Activated CD4-positive, alpha-beta T cell treated with anti-CD3 and anti-CD28 coated beads, Interleukin-2, amount 50 U/mL, for 4 hours (primary cell): ENCODE measurements around the gene PLXNA1.

Source experiments
- DNase-seq, 2 experiments: peaks; one replicate each; pipeline ENCODE4 v3.0.0-alpha.2; 2020

The PLXNA1 gene

GRCh38 chr3:126954141-126954842 lies 28.6 kb upstream of the PLXNA1 start:
- DNase-seq = no peak

- DNase-seq = no peak
Observed at GRCh38 chr3:126955004-126955790, 27.7 kb upstream of the PLXNA1 start.

DNA sequence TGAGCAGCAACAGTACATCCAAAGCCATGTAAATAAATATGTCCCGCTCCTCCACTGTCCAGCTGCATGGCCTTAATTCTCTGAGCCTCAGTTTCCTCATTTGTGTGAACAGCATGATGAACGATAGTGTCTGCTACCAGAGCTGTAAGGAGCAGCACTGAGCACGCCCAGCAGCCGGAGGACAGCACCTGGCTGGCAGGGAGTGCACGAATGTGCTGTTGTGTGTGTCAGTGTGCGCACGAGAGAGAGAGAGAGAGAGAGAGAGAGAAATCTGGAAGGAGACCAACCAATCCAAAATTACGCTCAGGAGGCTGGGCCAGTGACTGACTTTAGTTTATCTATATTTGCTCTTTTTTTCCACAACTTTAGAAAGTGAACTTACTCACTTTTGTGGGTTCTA lies 26.6 kb upstream of the PLXNA1 start:
- DNase-seq = no peak

GRCh38 chr3:126956866-126957650 lies 25.9 kb upstream of the PLXNA1 start:
- no peak for DNase-seq

GRCh38 chr3:126957776-126958637 lies 24.9 kb upstream of the PLXNA1 start:
- DNase-seq = no peak

- DNase-seq = no peak
Observed at GRCh38 chr3:126958638-126959085, 24.3 kb upstream of the PLXNA1 start.

DNA sequence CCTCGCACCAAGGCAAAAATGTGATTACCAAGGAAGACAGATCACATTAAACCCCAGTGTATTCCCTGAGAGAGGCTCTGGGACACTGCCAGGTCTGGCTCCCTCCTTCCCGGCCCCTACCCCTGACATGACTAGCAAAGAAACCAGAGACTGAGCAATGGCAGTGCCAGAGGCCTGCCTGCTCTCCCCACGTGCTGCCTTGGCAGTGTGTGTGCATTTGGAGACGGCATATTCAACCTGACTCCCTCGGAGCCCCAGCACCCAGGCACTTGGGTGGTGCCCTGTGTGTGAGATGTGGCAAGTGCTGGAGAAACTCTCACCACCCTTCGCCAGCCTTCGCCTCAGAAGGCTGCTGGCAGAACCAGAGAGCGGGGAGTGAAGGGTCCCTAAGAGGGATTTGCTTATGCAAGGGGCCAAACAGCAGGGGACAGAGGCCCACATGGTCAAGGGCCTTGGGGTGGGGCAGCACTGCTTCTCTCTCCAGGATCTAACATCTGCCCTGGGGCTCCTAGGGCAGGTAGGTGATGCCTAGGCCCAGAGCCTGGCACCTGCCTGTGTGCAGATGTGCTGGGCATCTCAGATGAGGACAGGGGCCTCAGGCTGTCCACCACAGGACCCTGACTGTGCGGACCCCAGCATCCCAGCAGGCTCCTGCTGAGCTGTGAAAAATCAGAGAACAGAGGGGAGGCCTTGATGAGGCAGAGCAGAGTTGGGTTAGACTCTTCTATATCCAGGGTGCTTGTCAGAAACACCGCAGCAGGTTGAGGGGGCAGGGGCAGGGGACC lies 23.6 kb upstream of the PLXNA1 start:
- DNase-seq = no peak

DNA sequence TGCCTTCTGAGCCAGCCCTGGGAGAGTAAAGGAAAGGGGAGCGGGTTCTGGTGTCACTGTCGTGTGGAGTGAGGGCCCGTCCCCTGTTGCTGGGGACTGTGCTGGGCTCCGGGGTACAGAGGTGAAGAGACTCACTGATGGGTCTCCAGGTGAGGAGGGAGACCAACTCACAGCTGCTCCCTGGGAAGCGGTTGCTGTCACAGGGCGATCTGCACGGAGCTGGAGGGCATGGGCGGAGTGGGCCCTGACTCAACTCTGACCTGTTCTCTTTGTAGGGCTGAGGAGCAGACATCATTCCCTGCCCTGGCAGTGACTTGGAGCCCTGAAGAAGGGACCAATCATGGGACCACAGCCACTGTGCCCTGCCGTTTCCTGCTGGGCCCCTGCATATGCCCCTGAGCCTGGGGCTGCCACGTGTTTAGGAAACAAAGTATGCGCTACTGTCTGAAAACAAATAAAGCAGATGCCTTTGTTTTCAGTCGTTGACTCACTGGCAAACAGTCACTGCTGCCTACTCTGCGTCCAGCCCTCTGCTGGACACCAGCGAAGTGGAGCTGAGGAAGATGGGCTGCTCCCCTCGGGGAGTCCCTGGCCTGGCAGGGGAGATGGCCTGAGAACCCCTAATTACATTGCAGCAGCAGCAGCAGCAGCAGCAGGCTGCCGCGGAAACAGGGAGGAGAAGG lies 22.9 kb upstream of the PLXNA1 start:
- no peak for DNase-seq

DNA sequence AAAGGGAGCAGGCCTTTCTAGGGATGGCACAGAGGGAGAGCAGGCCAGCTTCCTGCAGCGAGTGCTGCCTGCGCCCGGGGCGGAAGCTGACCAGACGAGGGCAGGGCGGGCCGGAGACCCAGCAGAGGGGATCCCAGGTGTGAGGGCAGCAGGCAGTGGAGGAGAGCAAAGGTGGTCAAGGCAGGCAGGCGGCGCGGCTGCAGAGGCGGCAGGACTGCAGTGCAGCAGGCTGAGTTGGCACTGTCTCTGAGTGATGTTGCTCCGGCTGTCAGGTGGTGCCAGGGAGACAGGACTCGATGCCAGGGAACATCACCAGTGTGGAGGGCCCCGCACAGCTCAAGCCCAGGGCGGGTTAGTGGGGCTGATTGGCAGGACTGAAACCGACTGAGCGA lies 22.3 kb upstream of the PLXNA1 start:
- DNase-seq = no peak

- no peak for DNase-seq
Observed at GRCh38 chr3:126961191-126961790, 21.6 kb upstream of the PLXNA1 start.

DNA sequence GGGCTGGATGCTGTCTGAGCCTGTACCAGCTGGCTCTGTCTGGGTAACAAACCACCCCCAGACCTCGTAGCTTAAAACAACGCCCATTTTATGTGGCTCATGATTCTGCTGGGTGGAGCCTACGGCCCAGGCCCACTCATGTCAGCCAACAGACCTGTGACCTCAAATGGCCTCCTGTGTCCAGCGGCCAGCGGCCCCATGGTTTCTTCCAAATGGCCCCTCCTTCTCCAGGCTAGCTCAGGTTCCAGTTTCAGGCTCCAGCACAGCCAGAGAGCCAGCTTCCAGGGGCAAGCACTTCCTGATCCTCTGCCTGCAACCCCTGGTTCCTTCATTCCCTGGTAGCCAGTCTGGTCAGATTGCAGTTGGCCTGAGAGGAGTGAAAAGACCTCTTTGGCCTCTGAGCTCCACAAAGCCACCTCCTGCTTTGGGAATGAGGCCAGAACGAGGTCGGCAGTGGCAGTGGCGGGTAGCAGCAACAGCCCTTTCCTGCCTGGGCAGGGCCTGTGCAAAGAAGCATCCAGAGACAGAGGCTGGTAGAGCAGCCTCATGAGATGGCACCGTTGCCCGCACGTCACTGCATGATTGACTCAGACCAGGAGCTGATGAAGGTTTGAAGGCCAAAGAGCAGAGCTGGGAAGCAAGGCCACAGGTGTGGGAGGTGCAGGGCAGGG lies 21.0 kb upstream of the PLXNA1 start:
- DNase-seq = no peak

GRCh38 chr3:126962756-126963155 lies 20.2 kb upstream of the PLXNA1 start:
- no peak for DNase-seq

DNA sequence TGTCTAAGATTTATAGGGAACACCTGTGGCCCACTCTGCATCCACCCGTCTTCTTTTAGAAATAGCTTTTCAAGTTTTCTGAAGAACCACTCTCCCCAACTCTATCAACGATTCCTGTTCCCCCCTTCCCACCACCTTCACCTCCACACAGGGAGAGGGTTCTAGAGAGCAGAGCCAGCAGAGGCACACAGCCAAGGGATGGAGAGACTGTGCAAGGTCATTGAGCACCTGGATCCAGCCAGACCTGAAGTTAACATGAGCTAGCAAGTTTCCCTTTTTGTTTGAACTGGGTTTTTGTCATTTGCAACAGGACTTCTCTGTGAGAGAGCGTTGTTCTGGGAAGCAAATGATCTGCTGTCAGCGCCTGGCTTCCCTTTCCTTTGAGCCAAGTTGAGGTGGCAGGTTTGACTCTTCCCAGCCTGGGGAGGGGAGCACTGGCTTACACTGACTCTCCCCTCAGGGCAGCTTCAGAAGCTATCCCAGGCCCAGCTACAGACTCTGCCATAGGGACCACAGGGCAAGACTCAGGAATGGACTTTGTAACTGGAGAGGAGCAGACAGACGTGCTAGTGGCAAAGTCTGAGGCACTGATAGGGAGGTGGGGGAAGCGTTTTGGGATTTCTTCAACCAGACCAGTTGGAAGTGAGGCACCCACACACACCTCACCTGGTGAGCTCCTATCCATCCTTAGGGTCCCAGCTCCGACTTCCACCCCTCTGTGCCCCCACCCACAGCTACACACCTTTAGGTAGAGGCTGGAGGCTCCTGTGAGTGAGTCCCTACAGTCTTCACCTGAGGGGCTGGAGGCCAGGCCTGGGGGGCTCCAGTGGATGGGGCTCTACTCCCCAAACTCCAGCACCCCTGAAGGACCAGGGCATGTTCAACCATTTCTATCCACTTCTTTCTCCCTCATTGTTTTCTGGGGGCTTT lies 19.4 kb upstream of the PLXNA1 start:
- DNase-seq = no peak

GRCh38 chr3:126964261-126964660 lies 18.7 kb upstream of the PLXNA1 start:
- no peak for DNase-seq

DNA sequence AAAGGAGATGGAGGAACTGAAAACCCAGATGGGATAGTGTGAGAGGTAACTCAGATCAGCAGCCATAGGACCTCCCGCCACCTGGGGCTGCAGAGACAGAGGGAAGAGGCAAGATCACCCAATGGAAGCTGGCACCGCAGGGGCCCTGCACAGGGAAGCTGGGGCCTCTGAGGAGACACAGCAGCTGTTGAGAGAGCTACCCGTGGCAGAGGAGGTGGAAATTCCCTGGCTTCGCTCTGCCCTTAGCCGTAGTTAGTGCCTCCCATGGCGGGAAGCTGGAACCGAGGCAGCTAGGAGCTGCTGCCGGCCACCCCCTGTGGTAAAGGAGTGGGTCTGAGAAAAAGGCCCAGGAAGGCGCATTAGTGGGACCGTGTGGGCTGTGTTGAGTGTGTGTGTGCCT lies 18.0 kb upstream of the PLXNA1 start:
- DNase-seq = no peak

DNA sequence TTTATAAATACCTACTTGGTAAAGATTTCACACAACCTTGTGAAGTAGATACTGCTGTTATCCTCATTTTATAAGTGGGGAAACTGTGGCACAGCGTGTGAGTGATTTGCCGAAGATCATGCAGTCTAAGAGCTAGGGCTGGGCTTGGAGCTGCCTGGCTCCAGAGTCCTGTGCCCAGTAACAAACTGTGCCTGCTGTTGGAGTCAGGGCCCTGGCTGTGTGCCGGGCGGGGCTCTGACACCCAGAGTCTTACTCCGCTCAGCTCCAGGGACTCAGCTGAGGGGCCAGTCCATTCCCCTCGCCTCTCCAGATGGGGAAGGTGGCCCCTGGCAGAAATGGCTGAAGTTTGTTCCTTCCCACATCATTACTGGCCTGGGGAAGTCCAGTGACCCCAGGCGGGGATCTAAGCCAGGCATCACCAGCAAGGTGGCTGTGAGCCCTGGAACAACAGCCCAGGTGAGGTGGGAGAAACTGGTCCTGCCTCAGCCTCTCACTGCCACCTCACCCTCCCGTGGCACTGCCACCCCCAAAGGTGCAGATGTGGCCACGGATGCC lies 17.3 kb upstream of the PLXNA1 start:
- DNase-seq = no peak

GRCh38 chr3:126967386-126967785 lies 15.5 kb upstream of the PLXNA1 start:
- no peak for DNase-seq
